OCI-LY1 (cell line): Measurements from ENCODE around the gene TES.
"Not testable (repeated sequence)": the region's sequence is repeated elsewhere in the genome, so short reads cannot be mapped to it uniquely, and the experiment has no call there.

ENCODE experiments used
- H2AFZ ChIP-seq: fragments of 200-600 bp; sonication (generic), shearing (Covaris generic); 2 replicates; pipeline ENCODE4 v1.6.0; 2014; ENCODE audit warnings: antibody characterized with exemption, mild to moderate bottlenecking, low read length
- H3F3A ChIP-seq: fragments of 200-600 bp; sonication (generic), shearing (Covaris generic); 2 replicates; pipeline ENCODE4 v1.6.0; 2014; ENCODE audit warnings: mild to moderate bottlenecking, antibody characterized with exemption, low read length, moderate library complexity; ENCODE audit not compliant: insufficient read depth
- H3K27ac ChIP-seq: fragments of 200-600 bp; sonication (generic); 2 replicates; pipeline ENCODE4 v1.5.1; 2014; ENCODE audit warnings: low read length, mixed run types, mild to moderate bottlenecking, low read depth; ENCODE audit not compliant: poor library complexity, severe bottlenecking
- H3K27me3 ChIP-seq: fragments of 200-600 bp; sonication (generic); 2 replicates; pipeline ENCODE4 v1.6.0; 2014; ENCODE audit warnings: antibody characterized with exemption, mild to moderate bottlenecking, low read length, moderate library complexity; ENCODE audit not compliant: insufficient read depth
- H3K36me3 ChIP-seq: fragments of 200-600 bp; sonication (generic); 2 replicates; pipeline ENCODE4 v1.6.1; 2014; ENCODE audit warnings: mild to moderate bottlenecking, antibody characterized with exemption, low read length, moderate library complexity, mixed read lengths; ENCODE audit not compliant: insufficient read depth
- H3K4me1 ChIP-seq: fragments of 200-600 bp; sonication (generic); 2 replicates; pipeline ENCODE4 v1.5.1; 2014; ENCODE audit warnings: mild to moderate bottlenecking, low read length, moderate library complexity; ENCODE audit not compliant: insufficient read depth, severe bottlenecking
- H3K4me2 ChIP-seq: fragments of 200-600 bp; sonication (generic), shearing (Covaris generic); 2 replicates; pipeline ENCODE4 v1.6.1; 2014; ENCODE audit warnings: low read length
- H3K4me3 ChIP-seq: fragments of 200-600 bp; sonication (generic); 2 replicates; pipeline ENCODE4 v1.5.1; 2014; ENCODE audit warnings: low read length, low read depth, mild to moderate bottlenecking, mixed read lengths; ENCODE audit not compliant: poor library complexity, severe bottlenecking
- H3K79me2 ChIP-seq: fragments of 200-600 bp; shearing (Covaris generic); 2 replicates; pipeline ENCODE4 v1.6.1; 2016; ENCODE audit warnings: mixed run types, low read length, mixed read lengths; ENCODE audit not compliant: insufficient read depth
- H3K9ac ChIP-seq: fragments of 200-600 bp; sonication (generic), shearing (Covaris generic); 2 replicates; pipeline ENCODE4 v1.6.1; 2014; ENCODE audit warnings: mild to moderate bottlenecking, low read length, mixed read lengths
- H3K9me2 ChIP-seq: fragments of 200-600 bp; sonication (generic), shearing (Covaris generic); 2 replicates; pipeline ENCODE4 v1.6.1; 2014; ENCODE audit warnings: low read depth, mild to moderate bottlenecking, low read length, mixed read lengths
- H3K9me3 ChIP-seq: fragments of 200-600 bp; shearing (Covaris generic); 2 replicates; pipeline ENCODE4 v1.6.1; 2014; ENCODE audit warnings: low read length, mixed read lengths
- H4K20me1 ChIP-seq: fragments of 200-600 bp; sonication (generic), shearing (Covaris generic); 2 replicates; pipeline ENCODE4 v1.6.0; 2016; ENCODE audit warnings: mild to moderate bottlenecking, low read length; ENCODE audit not compliant: insufficient read depth
- EZH2 ChIP-seq: fragments of 200-600 bp; sonication (generic), shearing (Covaris generic); IDR thresholded peaks from 2 replicates; pipeline ENCODE4 v1.8.0; 2017; ENCODE audit warnings: borderline replicate concordance, mixed run types, mild to moderate bottlenecking, antibody characterized with exemption, low read length, moderate library complexity, mixed read lengths
- TF ChIP-seq, protein P1 (sequence below): fragments of 200-600 bp; sonication (generic), shearing (Covaris generic); IDR thresholded peaks from 2 replicates; pipeline ENCODE4 v1.5.1; 2017; ENCODE audit warnings: mild to moderate bottlenecking, antibody characterized with exemption, low read length, moderate library complexity, mixed read lengths

The TES gene

DNA sequence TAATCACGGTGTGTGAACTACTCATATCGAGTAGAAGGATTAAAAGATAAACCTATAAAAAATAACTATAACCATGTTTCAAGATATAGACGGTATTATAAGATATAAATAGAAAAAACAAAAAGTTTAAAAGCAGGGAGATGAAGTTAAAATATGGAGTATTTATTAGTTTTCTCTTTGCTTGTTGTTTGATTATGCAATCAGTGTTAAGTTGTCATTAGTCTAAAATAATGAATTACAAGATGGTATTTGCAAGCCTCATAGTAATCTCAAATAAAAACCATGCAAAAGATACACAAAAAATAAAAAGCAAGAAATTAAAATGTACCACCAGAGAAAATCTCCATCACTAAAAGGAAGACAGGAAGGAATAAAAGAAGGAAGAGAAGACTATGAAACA lies 83.3 kb downstream of the TES start:
- Histone ChIP-seq H3K9me3 (no peaks in the 10 kb centered on the region), H3K27me3 (no peaks in the 10 kb centered on the region), H3K27ac (no peak overlapping the region), H3K4me3 (no peak overlapping the region), H4K20me1 (no peaks in the 10 kb centered on the region), H3K36me3 (no peaks in the 10 kb centered on the region), H3F3A (no peaks in the 10 kb centered on the region), H3K4me2 (no peak overlapping the region), H3K9ac (no peak overlapping the region), H3K4me1 (no peaks in the 10 kb centered on the region), H2AFZ (no peak overlapping the region), H3K79me2 (no peaks in the 10 kb centered on the region), H3K9me2 (no peaks in the 10 kb centered on the region)
- TF ChIP-seq, protein P1, sequence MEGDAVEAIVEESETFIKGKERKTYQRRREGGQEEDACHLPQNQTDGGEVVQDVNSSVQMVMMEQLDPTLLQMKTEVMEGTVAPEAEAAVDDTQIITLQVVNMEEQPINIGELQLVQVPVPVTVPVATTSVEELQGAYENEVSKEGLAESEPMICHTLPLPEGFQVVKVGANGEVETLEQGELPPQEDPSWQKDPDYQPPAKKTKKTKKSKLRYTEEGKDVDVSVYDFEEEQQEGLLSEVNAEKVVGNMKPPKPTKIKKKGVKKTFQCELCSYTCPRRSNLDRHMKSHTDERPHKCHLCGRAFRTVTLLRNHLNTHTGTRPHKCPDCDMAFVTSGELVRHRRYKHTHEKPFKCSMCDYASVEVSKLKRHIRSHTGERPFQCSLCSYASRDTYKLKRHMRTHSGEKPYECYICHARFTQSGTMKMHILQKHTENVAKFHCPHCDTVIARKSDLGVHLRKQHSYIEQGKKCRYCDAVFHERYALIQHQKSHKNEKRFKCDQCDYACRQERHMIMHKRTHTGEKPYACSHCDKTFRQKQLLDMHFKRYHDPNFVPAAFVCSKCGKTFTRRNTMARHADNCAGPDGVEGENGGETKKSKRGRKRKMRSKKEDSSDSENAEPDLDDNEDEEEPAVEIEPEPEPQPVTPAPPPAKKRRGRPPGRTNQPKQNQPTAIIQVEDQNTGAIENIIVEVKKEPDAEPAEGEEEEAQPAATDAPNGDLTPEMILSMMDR = no peak
- TF ChIP-seq EZH2 = no peak

DNA sequence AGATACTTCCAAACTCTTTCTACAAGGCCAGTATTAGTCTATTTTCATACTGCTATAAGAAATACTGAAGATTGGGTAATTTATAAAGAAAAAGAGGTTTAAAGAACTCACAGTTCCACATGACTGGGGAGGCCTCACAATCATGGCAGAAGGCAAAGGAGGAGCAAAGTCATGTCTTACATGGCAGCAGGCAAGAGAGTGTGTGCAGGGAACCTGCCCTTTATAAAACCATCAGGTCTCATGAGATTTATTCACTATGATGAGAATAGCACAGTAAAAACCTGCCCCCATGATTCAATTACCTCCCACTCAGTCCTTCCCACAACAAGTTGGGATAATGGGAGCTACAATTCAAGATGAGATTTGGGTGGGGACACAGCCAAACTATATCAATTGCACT lies 85.6 kb downstream of the TES start:
- not testable (repeated sequence) for H3K79me2 ChIP-seq, H3K36me3 ChIP-seq, H2AFZ ChIP-seq, H3K4me2 ChIP-seq, H3K27ac ChIP-seq, H4K20me1 ChIP-seq, H3K4me1 ChIP-seq, H3K9me3 ChIP-seq, H3K27me3 ChIP-seq, H3K4me3 ChIP-seq, H3K9ac ChIP-seq, H3K9me2 ChIP-seq, H3F3A ChIP-seq

DNA sequence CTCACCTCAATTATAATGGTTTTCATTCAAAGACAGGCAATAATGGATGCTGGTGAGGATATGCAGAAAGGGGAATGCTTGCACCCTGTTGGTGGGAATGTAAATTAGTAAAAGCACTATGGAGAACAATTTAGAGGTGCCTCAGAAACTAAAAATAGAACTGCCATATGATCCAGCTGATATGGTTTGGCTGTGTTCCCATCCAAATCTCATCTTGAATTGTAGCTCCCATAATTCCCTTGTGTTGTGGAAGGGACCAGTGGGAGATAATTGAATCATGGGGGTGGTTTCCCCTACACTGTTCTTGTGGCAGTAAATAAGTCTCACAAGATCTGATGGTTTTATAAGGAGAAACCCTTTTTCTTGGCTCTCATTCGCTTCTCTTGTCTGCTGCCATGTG lies 87.7 kb downstream of the TES start:
- TF ChIP-seq, protein P1 = no peak
- Histone ChIP-seq H3F3A (no peaks in the 10 kb centered on the region), H3K4me2 (no peak overlapping the region), H3K4me1 (no peaks in the 10 kb centered on the region), H3K9me2 (no peaks in the 10 kb centered on the region), H3K27me3 (no peaks in the 10 kb centered on the region), H3K9me3 (no peaks in the 10 kb centered on the region), H4K20me1 (no peaks in the 10 kb centered on the region), H2AFZ (no peak overlapping the region), H3K36me3 (no peaks in the 10 kb centered on the region), H3K79me2 (no peaks in the 10 kb centered on the region), H3K4me3 (no peak overlapping the region), H3K9ac (no peak overlapping the region), H3K27ac (no peak overlapping the region)

DNA sequence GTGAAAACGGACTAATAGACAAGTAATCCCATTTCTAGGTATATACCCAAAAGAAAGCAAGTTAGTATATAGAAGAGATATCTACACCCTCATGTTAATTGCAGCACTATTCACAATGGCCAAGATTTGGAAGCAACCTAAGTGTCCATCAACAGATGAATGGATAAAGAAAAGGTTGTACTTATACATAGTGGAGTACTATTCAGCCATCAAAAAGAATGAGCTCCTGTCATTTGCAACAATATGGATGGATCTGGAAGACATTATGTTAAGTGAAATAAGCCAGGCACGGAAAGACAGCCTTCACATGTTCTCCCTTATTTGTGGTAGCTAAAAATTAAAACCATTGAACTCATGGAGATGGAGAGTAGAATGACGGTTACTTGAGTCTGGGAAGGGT lies 88.2 kb downstream of the TES start:
- Histone ChIP-seq H3K4me1 (no peaks in the 10 kb centered on the region), H3F3A (no peaks in the 10 kb centered on the region), H3K36me3 (no peaks in the 10 kb centered on the region), H3K9ac (no peak overlapping the region), H3K4me2 (no peak overlapping the region), H3K27ac (no peak overlapping the region), H3K9me3 (no peaks in the 10 kb centered on the region), H3K27me3 (no peaks in the 10 kb centered on the region), H3K4me3 (no peak overlapping the region), H2AFZ (no peak overlapping the region), H4K20me1 (no peaks in the 10 kb centered on the region), H3K79me2 (no peaks in the 10 kb centered on the region), H3K9me2 (no peaks in the 10 kb centered on the region)
- TF ChIP-seq, protein P1 = no peak
- no peak for TF ChIP-seq EZH2
